OCI-LY7 (cell line): ENCODE results near the gene C2orf74. TPM values are rescaled to one million over a fixed set of nuclear protein-coding genes. Genes with fewer than 3 reads are reported as not detected.

ENCODE experiments used
- BruUV-seq: library from RNA; stranded (reverse); fragments of 400-500 nt; replicated peaks from 2 replicates; lab custom pipeline; 2021; lab: Mats Ljungman, UMichigan
- CTCF ChIA-PET: fragments of 300-600 bp; sonication (Branson Sonifier 250); formaldehyde crosslinking; loops from one replicate; lab custom pipeline; 2022; ENCODE audit warnings: antibody characterized with exemption; ENCODE audit not compliant: unreplicated experiment; lab: Charles Lee
- POLR2A ChIA-PET: fragments of 300-600 bp; sonication (Branson Sonifier 250); formaldehyde crosslinking; loops from one replicate; lab custom pipeline; 2022; ENCODE audit warnings: antibody characterized with exemption; lab: Charles Lee
- DNase-seq: peaks from one replicate; pipeline ENCODE4 v3.0.0-alpha.2; 2015; ENCODE audit warnings: low spot score
- H2AFZ ChIP-seq: fragments of 200-600 bp; sonication (generic), shearing (Covaris generic); 2 replicates; pipeline ENCODE4 v1.6.1; 2014; ENCODE audit warnings: mild to moderate bottlenecking, antibody characterized with exemption, low read length, moderate library complexity
- H3K27ac ChIP-seq: fragments of 200-600 bp; sonication (generic); 2 replicates; pipeline ENCODE4 v1.5.1; 2014; ENCODE audit warnings: mixed run types, low read depth, mild to moderate bottlenecking, moderate library complexity, low read length, inconsistent platforms; ENCODE audit not compliant: poor library complexity, severe bottlenecking
- H3K36me3 ChIP-seq: fragments of 200-600 bp; sonication (generic); 2 replicates; pipeline ENCODE4 v1.6.1; 2014; ENCODE audit warnings: mild to moderate bottlenecking, antibody characterized with exemption, low read length, moderate library complexity, mixed read lengths; ENCODE audit not compliant: insufficient read depth
- H3K4me1 ChIP-seq: fragments of 200-600 bp; sonication (generic); 2 replicates; pipeline ENCODE4 v1.5.1; 2014; ENCODE audit warnings: mild to moderate bottlenecking, low read length; ENCODE audit not compliant: insufficient read depth, poor library complexity, severe bottlenecking
- H3K4me2 ChIP-seq: fragments of 200-600 bp; sonication (generic); 2 replicates; pipeline ENCODE4 v1.6.1; 2014; ENCODE audit warnings: mild to moderate bottlenecking, low read length
- H3K4me3 ChIP-seq: fragments of 200-600 bp; sonication (generic); 2 replicates; pipeline ENCODE4 v1.5.1; 2014; ENCODE audit warnings: mild to moderate bottlenecking, low read depth, low read length; ENCODE audit not compliant: poor library complexity, severe bottlenecking
- H3K79me2 ChIP-seq: fragments of 200-600 bp; sonication (generic); 2 replicates; pipeline ENCODE4 v1.6.1; 2016; ENCODE audit warnings: low read depth, mild to moderate bottlenecking, low read length, moderate library complexity, mixed read lengths; ENCODE audit not compliant: insufficient read depth
- H3K9me2 ChIP-seq: fragments of 200-600 bp; sonication (generic); 2 replicates; pipeline ENCODE4 v1.6.1; 2016; ENCODE audit warnings: mild to moderate bottlenecking, low read length, mixed read lengths; ENCODE audit not compliant: insufficient read depth
- H3K9me3 ChIP-seq: fragments of 200-600 bp; sonication (generic); 2 replicates; pipeline ENCODE4 v1.6.1; 2014; ENCODE audit warnings: mild to moderate bottlenecking, mixed run types, low read length, mixed read lengths
- H4K20me1 ChIP-seq: fragments of 200-600 bp; sonication (generic); 2 replicates; pipeline ENCODE4 v1.6.1; 2014; ENCODE audit warnings: mild to moderate bottlenecking, antibody characterized with exemption, low read length, moderate library complexity, mixed read lengths; ENCODE audit not compliant: insufficient read depth
- EZH2phosphoT487 ChIP-seq: fragments of 200-600 bp; sonication (generic); IDR thresholded peaks from 2 replicates; pipeline ENCODE4 v1.6.1; 2018; ENCODE audit warnings: low read depth, borderline replicate concordance, mild to moderate bottlenecking, mixed run types, antibody characterized with exemption, low read length, moderate library complexity, mixed read lengths
- intact Hi-C: fragments of 100-400 bp; cut with micrococcal nuclease; formaldehyde crosslinking; loops from one replicate; pipeline ENCODE4 v1.10.0; 2022; ENCODE audit not compliant: unreplicated experiment
- total RNA-seq, 2 experiments: library from RNA; depleted of rRNA in 1 of 2; stranded (reverse); fragments of >200 nt in 1 of 2; shearing (Covaris generic) in 1 of 2; gene quantifications; 2 replicates each; pipeline ENCODE4 v1.2.3, GENCODE V29; 2014 to 2022
- TF ChIP-seq, protein P1 (sequence below): fragments of 200-600 bp; sonication (generic); conservative IDR thresholded peaks from 2 replicates; pipeline ENCODE4 v1.5.1; 2014; ENCODE audit warnings: mild to moderate bottlenecking, antibody characterized with exemption, low read length, moderate library complexity, mixed read lengths

C2orf74 gene
- total RNA-seq, 2 experiments from 2014 or later = 6.4 to 11.5 TPM

GRCh38 chr2:61180686-61181085 is 18.7 kb downstream of the C2orf74 start:
- Histone ChIP-seq H3K4me1 (peaks cover 32% of the 10 kb centered on the region), H3K9me2 (no peaks in the 10 kb centered on the region), H3K79me2 (peaks cover 7% of the 10 kb centered on the region; the same call in 1 of the 2 replicates), H3K4me3 (no peak overlapping the region), H3K27ac (no peak overlapping the region), H3K36me3 (peaks cover 62% of the 10 kb centered on the region), H3K4me2 (peak overlapping the region; percentile 81), H2AFZ (no peak overlapping the region), H4K20me1 (no peaks in the 10 kb centered on the region), H3K9me3 (no peaks in the 10 kb centered on the region; the same call in 1 of the 2 replicates)
- intact Hi-C loops = no loop called here
- TF ChIP-seq, protein P1, sequence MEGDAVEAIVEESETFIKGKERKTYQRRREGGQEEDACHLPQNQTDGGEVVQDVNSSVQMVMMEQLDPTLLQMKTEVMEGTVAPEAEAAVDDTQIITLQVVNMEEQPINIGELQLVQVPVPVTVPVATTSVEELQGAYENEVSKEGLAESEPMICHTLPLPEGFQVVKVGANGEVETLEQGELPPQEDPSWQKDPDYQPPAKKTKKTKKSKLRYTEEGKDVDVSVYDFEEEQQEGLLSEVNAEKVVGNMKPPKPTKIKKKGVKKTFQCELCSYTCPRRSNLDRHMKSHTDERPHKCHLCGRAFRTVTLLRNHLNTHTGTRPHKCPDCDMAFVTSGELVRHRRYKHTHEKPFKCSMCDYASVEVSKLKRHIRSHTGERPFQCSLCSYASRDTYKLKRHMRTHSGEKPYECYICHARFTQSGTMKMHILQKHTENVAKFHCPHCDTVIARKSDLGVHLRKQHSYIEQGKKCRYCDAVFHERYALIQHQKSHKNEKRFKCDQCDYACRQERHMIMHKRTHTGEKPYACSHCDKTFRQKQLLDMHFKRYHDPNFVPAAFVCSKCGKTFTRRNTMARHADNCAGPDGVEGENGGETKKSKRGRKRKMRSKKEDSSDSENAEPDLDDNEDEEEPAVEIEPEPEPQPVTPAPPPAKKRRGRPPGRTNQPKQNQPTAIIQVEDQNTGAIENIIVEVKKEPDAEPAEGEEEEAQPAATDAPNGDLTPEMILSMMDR = no peak
- TF ChIP-seq EZH2phosphoT487 = no peak
- ChIA-PET CTCF (no interaction called here), POLR2A (no interaction called here)
- BruUV-seq = no TSS peak
- no peak for DNase-seq

- H3K4me1 ChIP-seq = peaks cover 27% of the 10 kb centered on the region
- POLR2A ChIA-PET = interaction anchor here (0.7 kb wide), 1 partner anchor 390 kb away, joined by 3 read pairs; no protein-coding TSS in a partner anchor
Measured at GRCh38 chr2:61181382-61182058, 19.5 kb downstream of the C2orf74 start.

More at GRCh38 chr2:61181382-61182058, 19.5 kb downstream of the C2orf74 start:
- intact Hi-C loops = no loop called here
- H2AFZ ChIP-seq = no peak overlapping the region
- no peaks in the 10 kb centered on the region for H4K20me1 ChIP-seq
- no peak overlapping the region for H3K4me3 ChIP-seq
- H3K9me2 ChIP-seq = no peaks in the 10 kb centered on the region
- no peak for TF ChIP-seq EZH2phosphoT487
- TF ChIP-seq, protein P1 = 0 out of 2 replicates have a peak, but pooled peaks have one; percentile 21
- H3K79me2 ChIP-seq = peaks cover 7% of the 10 kb centered on the region; the same call in 1 of the 2 replicates
- H3K9me3 ChIP-seq = no peaks in the 10 kb centered on the region; the same call in 1 of the 2 replicates
- DNase-seq = no peak
- BruUV-seq = no TSS peak
- H3K36me3 ChIP-seq = peaks cover 71% of the 10 kb centered on the region
- H3K4me2 ChIP-seq = peak overlapping the region; percentile 37
- CTCF ChIA-PET = no interaction called here
- H3K27ac ChIP-seq = no peak overlapping the region
